DOHH2 (cell line): ENCODE data around the gene CCR8.

ENCODE experiments used
- H3F3A ChIP-seq: fragments of 200-600 bp; sonication (generic), shearing (Covaris generic); 2 replicates; pipeline ENCODE4 v1.6.0; 2016; ENCODE audit warnings: antibody characterized with exemption, mild to moderate bottlenecking; ENCODE audit not compliant: control insufficient read depth, insufficient read depth
- H3K27ac ChIP-seq: fragments of 200-600 bp; sonication (generic); 2 replicates; pipeline ENCODE4 v1.5.1; 2014; ENCODE audit warnings: low read depth, mild to moderate bottlenecking, low read length, moderate library complexity
- H3K27me3 ChIP-seq: fragments of 200-600 bp; sonication (generic); 2 replicates; pipeline ENCODE4 v1.6.1; 2014; ENCODE audit warnings: mild to moderate bottlenecking, low read length, mixed read lengths; ENCODE audit not compliant: control insufficient read depth
- H3K36me3 ChIP-seq: fragments of 200-600 bp; sonication (generic); 2 replicates; pipeline ENCODE4 v1.6.1; 2014; ENCODE audit warnings: mild to moderate bottlenecking, low read length, moderate library complexity, mixed read lengths; ENCODE audit not compliant: control insufficient read depth
- H3K4me1 ChIP-seq: fragments of 200-600 bp; sonication (generic); 2 replicates; pipeline ENCODE4 v1.6.1; 2014; ENCODE audit warnings: mild to moderate bottlenecking, low read length, mixed read lengths; ENCODE audit not compliant: control insufficient read depth
- H3K4me2 ChIP-seq: fragments of 200-600 bp; sonication (generic); 2 replicates; pipeline ENCODE4 v1.6.0; 2014; ENCODE audit warnings: mild to moderate bottlenecking, low read length, moderate library complexity
- H3K4me3 ChIP-seq: fragments of 200-600 bp; sonication (generic); 2 replicates; pipeline ENCODE4 v1.5.1; 2014; ENCODE audit warnings: mild to moderate bottlenecking, low read length, mixed read lengths
- H3K79me2 ChIP-seq: fragments of 200-600 bp; sonication (generic); 2 replicates; pipeline ENCODE4 v1.6.1; 2014; ENCODE audit warnings: mild to moderate bottlenecking, low read length, mixed read lengths; ENCODE audit not compliant: control insufficient read depth
- H3K9me2 ChIP-seq: fragments of 200-600 bp; sonication (generic); replicated peaks from 2 replicates; pipeline ENCODE4 v1.6.1; 2014; ENCODE audit warnings: mild to moderate bottlenecking, low read length, mixed read lengths; ENCODE audit not compliant: control insufficient read depth
- H3K9me3 ChIP-seq: fragments of 200-600 bp; sonication (generic); 2 replicates; pipeline ENCODE4 v1.6.1; 2014; ENCODE audit warnings: antibody characterized with exemption, low read length, mixed read lengths; ENCODE audit not compliant: control insufficient read depth, insufficient read depth
- H4K20me1 ChIP-seq: fragments of 200-600 bp; sonication (generic); 2 replicates; pipeline ENCODE4 v1.6.0; 2014; ENCODE audit warnings: low read depth, mild to moderate bottlenecking, antibody characterized with exemption, low read length, moderate library complexity; ENCODE audit not compliant: control insufficient read depth, insufficient read depth
- EZH2phosphoT487 ChIP-seq: fragments of 200-600 bp; sonication (generic); IDR thresholded peaks from 2 replicates; pipeline ENCODE4 v1.6.1; 2017; ENCODE audit warnings: borderline replicate concordance, mild to moderate bottlenecking, antibody characterized with exemption, low read length, moderate library complexity, mixed read lengths
- TF ChIP-seq, protein P1 (sequence below): fragments of 200-600 bp; sonication (generic); IDR thresholded peaks from one replicate; pipeline ENCODE4 v1.5.1; 2014; ENCODE audit warnings: antibody characterized with exemption, mild to moderate bottlenecking, low read depth, low read length; ENCODE audit not compliant: poor library complexity, severe bottlenecking

CCR8 gene

DNA sequence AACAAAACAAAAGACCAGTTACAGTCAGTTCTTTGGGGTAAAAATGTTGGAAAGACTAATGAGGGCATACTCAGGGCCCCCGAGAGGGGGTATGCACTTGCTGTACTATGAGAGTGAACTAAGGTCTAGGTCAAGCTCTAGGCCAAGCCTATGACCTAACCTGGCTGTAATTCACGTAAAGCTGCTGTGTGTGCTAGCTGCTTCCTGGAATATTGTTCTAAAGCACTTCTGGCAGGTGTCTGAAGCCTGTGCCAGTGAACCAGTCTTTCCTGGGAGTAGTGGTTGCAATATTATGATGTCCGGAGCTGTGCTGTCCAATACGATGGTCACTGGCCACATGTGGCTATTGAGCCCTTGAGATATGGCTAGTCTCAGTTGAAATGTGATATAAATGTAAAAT lies 36.5 kb upstream of the CCR8 start:
- Histone ChIP-seq H3K27ac (no peak overlapping the region), H4K20me1 (no peaks in the 10 kb centered on the region), H3K27me3 (no peaks in the 10 kb centered on the region), H3K79me2 (no peaks in the 10 kb centered on the region), H3K4me3 (no peak overlapping the region), H3K4me1 (peaks cover 8% of the 10 kb centered on the region), H3F3A (no peaks in the 10 kb centered on the region), H3K4me2 (no peak overlapping the region), H3K9me3 (peaks cover under 1% of the 10 kb centered on the region; the same call in 1 of the 2 replicates), H3K9me2 (no peaks in the 10 kb centered on the region), H3K36me3 (no peaks in the 10 kb centered on the region)
- TF ChIP-seq EZH2phosphoT487: no peak
- TF ChIP-seq, protein P1, sequence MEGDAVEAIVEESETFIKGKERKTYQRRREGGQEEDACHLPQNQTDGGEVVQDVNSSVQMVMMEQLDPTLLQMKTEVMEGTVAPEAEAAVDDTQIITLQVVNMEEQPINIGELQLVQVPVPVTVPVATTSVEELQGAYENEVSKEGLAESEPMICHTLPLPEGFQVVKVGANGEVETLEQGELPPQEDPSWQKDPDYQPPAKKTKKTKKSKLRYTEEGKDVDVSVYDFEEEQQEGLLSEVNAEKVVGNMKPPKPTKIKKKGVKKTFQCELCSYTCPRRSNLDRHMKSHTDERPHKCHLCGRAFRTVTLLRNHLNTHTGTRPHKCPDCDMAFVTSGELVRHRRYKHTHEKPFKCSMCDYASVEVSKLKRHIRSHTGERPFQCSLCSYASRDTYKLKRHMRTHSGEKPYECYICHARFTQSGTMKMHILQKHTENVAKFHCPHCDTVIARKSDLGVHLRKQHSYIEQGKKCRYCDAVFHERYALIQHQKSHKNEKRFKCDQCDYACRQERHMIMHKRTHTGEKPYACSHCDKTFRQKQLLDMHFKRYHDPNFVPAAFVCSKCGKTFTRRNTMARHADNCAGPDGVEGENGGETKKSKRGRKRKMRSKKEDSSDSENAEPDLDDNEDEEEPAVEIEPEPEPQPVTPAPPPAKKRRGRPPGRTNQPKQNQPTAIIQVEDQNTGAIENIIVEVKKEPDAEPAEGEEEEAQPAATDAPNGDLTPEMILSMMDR: no peak

DNA sequence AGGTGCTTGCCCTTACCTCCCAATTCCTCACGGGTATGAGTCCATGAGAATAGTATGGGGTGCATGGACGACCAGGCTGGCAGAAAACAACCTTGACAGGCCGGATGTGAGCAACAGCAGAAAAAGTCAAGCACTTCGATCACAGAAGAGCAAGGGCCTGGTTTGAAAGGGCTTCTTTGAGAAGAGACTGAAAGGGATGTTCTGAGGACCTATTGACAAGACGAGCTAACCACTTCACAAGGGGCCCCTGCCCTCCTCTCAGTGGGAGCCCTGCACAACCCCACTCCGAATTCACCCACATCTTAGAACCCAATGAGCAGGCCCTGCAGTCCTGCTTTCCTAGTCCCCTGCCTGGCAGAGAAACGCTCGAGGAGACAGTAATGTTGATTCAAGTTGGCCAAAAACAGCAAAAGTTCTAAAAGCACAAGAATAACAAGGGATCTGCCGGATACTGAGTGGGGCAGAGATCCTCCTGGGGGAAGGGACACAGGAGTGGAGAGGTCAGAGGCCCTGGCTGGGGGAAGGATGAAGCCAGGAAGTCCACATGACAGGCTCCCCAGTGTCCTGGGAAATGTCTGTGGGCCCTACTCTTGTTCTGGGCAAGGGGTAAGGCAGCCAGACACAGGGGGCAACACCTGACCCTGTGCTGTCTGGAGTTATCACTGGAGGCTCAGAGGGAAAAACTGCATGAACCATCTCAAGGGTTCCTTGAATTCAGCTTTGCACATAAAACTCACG lies 34.9 kb upstream of the CCR8 start:
- H4K20me1 ChIP-seq: no peaks in the 10 kb centered on the region
- no peak overlapping the region for H3K4me3 ChIP-seq
- no peaks in the 10 kb centered on the region for H3K4me1 ChIP-seq
- no peak overlapping the region for H3K4me2 ChIP-seq
- H3K9me3 ChIP-seq: peaks cover 13% of the 10 kb centered on the region; the same call in 1 of the 2 replicates
- no peaks in the 10 kb centered on the region for H3K27me3 ChIP-seq
- H3K9me2 ChIP-seq: no peaks in the 10 kb centered on the region
- TF ChIP-seq, protein P1: no peak
- no peak for TF ChIP-seq EZH2phosphoT487
- no peaks in the 10 kb centered on the region for H3K79me2 ChIP-seq
- no peaks in the 10 kb centered on the region for H3F3A ChIP-seq
- H3K27ac ChIP-seq: no peak overlapping the region
- H3K36me3 ChIP-seq: no peaks in the 10 kb centered on the region

DNA sequence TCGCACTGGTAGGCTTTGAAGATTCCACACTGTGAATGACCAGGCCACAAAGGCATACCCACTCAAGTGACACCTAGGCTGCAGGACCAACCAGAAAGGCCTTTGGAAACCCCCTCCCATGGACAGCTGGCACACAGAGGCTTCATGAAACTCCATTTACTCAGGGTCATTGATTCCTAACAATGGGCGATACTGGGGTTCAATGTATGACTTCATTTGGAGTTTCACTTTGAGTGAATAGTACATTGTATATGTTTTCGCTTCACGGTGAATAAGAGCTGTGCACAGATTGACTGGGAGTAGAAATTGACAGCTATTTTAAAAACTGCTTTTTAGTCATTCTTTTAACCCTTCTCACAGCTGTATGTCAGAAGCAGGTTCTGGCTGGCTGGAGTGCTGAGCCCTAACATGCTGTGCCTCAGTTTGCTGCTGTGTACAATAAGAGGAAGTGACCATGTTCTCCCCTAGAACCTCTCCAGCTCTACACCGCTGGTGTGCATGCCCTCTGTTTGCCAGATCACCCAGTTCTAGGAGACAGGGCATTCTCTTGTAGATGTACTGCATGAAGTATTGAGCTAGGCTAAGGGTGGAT lies 34.2 kb upstream of the CCR8 start:
- H3K9me3 ChIP-seq: peaks cover 18% of the 10 kb centered on the region; the same call in 1 of the 2 replicates
- H3K9me2 ChIP-seq: no peaks in the 10 kb centered on the region
- no peaks in the 10 kb centered on the region for H3K36me3 ChIP-seq
- H3K4me2 ChIP-seq: no peak overlapping the region
- H4K20me1 ChIP-seq: no peaks in the 10 kb centered on the region
- H3K4me1 ChIP-seq: no peaks in the 10 kb centered on the region
- TF ChIP-seq EZH2phosphoT487: no peak
- TF ChIP-seq, protein P1: no peak
- H3F3A ChIP-seq: no peaks in the 10 kb centered on the region
- no peak overlapping the region for H3K27ac ChIP-seq
- H3K79me2 ChIP-seq: no peaks in the 10 kb centered on the region
- H3K4me3 ChIP-seq: no peak overlapping the region
- H3K27me3 ChIP-seq: no peaks in the 10 kb centered on the region
